Neural cell (in vitro differentiated cells): Measurements from ENCODE around the gene PPIL6. TPM values are rescaled to one million over a fixed set of nuclear protein-coding genes. Genes with fewer than 3 reads are reported as not detected.

Experiments
- H2AFZ ChIP-seq: fragments of 200-600, 300-800 bp; sonication (generic), shearing (Covaris generic); 2 replicates; pipeline ENCODE4 v1.6.0; 2014; ENCODE audit warnings: low read depth, mild to moderate bottlenecking, antibody characterized with exemption, low read length, moderate library complexity
- H3F3A ChIP-seq: fragments of 200-600 bp; shearing (Covaris generic); 2 replicates; pipeline ENCODE4 v1.6.1; 2016; ENCODE audit warnings: mild to moderate bottlenecking, moderate library complexity, mixed read lengths, antibody characterized with exemption, low read length; ENCODE audit not compliant: insufficient read depth, poor library complexity, severe bottlenecking
- H3K27ac ChIP-seq: fragments of 200-600, 300-800 bp; sonication (generic), shearing (Covaris generic); 2 replicates; pipeline ENCODE4 v1.5.1; 2014; ENCODE audit warnings: mild to moderate bottlenecking, low read length, moderate library complexity
- H3K27me3 ChIP-seq: fragments of 300-800, 200-600 bp; sonication (generic), shearing (Covaris generic); 2 replicates; pipeline ENCODE4 v1.6.0; 2014; ENCODE audit warnings: mild to moderate bottlenecking, low read depth, low read length, moderate library complexity; ENCODE audit not compliant: insufficient read depth
- H3K36me3 ChIP-seq: fragments of 300-800, 200-600 bp; sonication (generic), shearing (Covaris generic); 2 replicates; pipeline ENCODE4 v1.5.1; 2014; ENCODE audit warnings: mild to moderate bottlenecking, antibody characterized with exemption, low read length, moderate library complexity; ENCODE audit not compliant: insufficient read depth
- H3K4me2 ChIP-seq: fragments of 300-800, 200-600 bp; sonication (generic), shearing (Covaris generic); 2 replicates; pipeline ENCODE4 v1.6.0; 2014; ENCODE audit warnings: mild to moderate bottlenecking, low read length
- H3K4me3 ChIP-seq: fragments of 300-800, 200-600 bp; sonication (generic), shearing (Covaris generic); 2 replicates; pipeline ENCODE4 v1.5.1; 2014; ENCODE audit warnings: mild to moderate bottlenecking, low read length, moderate library complexity
- H3K79me2 ChIP-seq: fragments of 200-600 bp; shearing (Covaris generic); replicated peaks from 2 replicates; pipeline ENCODE4 v1.6.0; 2014; ENCODE audit warnings: mild to moderate bottlenecking, low read length, moderate library complexity; ENCODE audit not compliant: insufficient read depth
- H3K9ac ChIP-seq: fragments of 300-800, 200-600 bp; sonication (generic), shearing (Covaris generic); 2 replicates; pipeline ENCODE4 v1.6.1; 2016; ENCODE audit warnings: mild to moderate bottlenecking, low read length, mixed read lengths
- H3K9me2 ChIP-seq: fragments of 200-600 bp; shearing (Covaris generic); 2 replicates; pipeline ENCODE4 v1.6.1; 2016; ENCODE audit warnings: mild to moderate bottlenecking, low read length, mixed read lengths; ENCODE audit not compliant: insufficient read depth
- H3K9me3 ChIP-seq: fragments of 200-600, 300-800 bp; sonication (generic), shearing (Covaris generic); 2 replicates; pipeline ENCODE4 v1.6.1; 2016; ENCODE audit warnings: mild to moderate bottlenecking, mixed run types, low read length, moderate library complexity, mixed read lengths
- H4K20me1 ChIP-seq: fragments of 200-600 bp; shearing (Covaris generic); 2 replicates; pipeline ENCODE4 v1.6.1; 2016; ENCODE audit warnings: mild to moderate bottlenecking, mixed run types; ENCODE audit not compliant: insufficient read depth
- CTCF ChIP-seq: fragments of 450-650 bp; IDR thresholded peaks from 2 replicates; pipeline ENCODE4 v1.5.1; 2014; ENCODE audit warnings: antibody characterized with exemption, mild to moderate bottlenecking, moderate library complexity; ENCODE audit not compliant: poor library complexity, severe bottlenecking
- EP300 ChIP-seq: fragments of 450-650 bp; conservative IDR thresholded peaks from 2 replicates; pipeline ENCODE4 v1.6.1; 2014; ENCODE audit warnings: antibody characterized with exemption, mild to moderate bottlenecking, moderate library complexity; ENCODE audit not compliant: poor library complexity, severe bottlenecking
- EZH2 ChIP-seq: fragments of 200-600, 300-800 bp; shearing (Covaris generic), sonication (generic); IDR thresholded peaks from 2 replicates; pipeline ENCODE4 v1.6.1; 2014; ENCODE audit warnings: antibody characterized with exemption, low read length, borderline replicate concordance, mild to moderate bottlenecking; ENCODE audit not compliant: insufficient read depth, poor library complexity, severe bottlenecking
- MXI1 ChIP-seq: fragments of 450-650 bp; conservative IDR thresholded peaks from 2 replicates; pipeline ENCODE4 v1.6.1; 2014; ENCODE audit warnings: antibody characterized with exemption, mild to moderate bottlenecking; ENCODE audit not compliant: poor library complexity, severe bottlenecking
- POLR2AphosphoS5 ChIP-seq: IDR thresholded peaks from 2 replicates; pipeline ENCODE4 v1.6.1; 2012
- RAD21 ChIP-seq: fragments of 450-650 bp; conservative IDR thresholded peaks from 2 replicates; pipeline ENCODE4 v1.6.1; 2014; ENCODE audit warnings: antibody characterized with exemption, mild to moderate bottlenecking, moderate library complexity
- REST ChIP-seq: IDR thresholded peaks from 2 replicates; pipeline ENCODE4 v1.6.1; 2012; ENCODE audit warnings: borderline replicate concordance
- SMC3 ChIP-seq: fragments of 450-650 bp; conservative IDR thresholded peaks from 2 replicates; pipeline ENCODE4 v1.6.1; 2014; ENCODE audit warnings: antibody characterized with exemption, mild to moderate bottlenecking, moderate library complexity; ENCODE audit not compliant: poor library complexity
- TAF1 ChIP-seq: IDR thresholded peaks from 2 replicates; pipeline ENCODE4 v1.6.1; 2012; ENCODE audit warnings: low read depth
- polyA plus RNA-seq: library from polyadenylated mRNA; depleted of rRNA; stranded (reverse); fragments of >200 nt; gene quantifications from 2 replicates; pipeline ENCODE4 v1.2.3, GENCODE V29; 2014

Gene PPIL6
- polyA plus RNA-seq, 1 donor from 2014 or later, result 11.8 TPM

GRCh38 chr6:109343518-109343917, 96.9 kb downstream of the PPIL6 start (continued):
- TF ChIP-seq RAD21, result no peak

GRCh38 chr6:109342911-109343310, 97.5 kb downstream of the PPIL6 start:
- no peaks in the 10 kb centered on the region for H3K27me3 ChIP-seq
- H3K36me3 ChIP-seq, result no peaks in the 10 kb centered on the region
- no peak overlapping the region for H3K4me2 ChIP-seq
- H3K79me2 ChIP-seq, result no peaks in the 10 kb centered on the region
- TF ChIP-seq POLR2AphosphoS5, result no peak
- H4K20me1 ChIP-seq, result no peaks in the 10 kb centered on the region
- no peaks in the 10 kb centered on the region for H3K9me2 ChIP-seq
- no peaks in the 10 kb centered on the region for H3K9me3 ChIP-seq
- H2AFZ ChIP-seq, result no peak overlapping the region
- H3K9ac ChIP-seq, result no peak overlapping the region
- no peak overlapping the region for H3K27ac ChIP-seq
- H3F3A ChIP-seq, result no peaks in the 10 kb centered on the region
- no peak overlapping the region for H3K4me3 ChIP-seq

- H3K9me3 ChIP-seq, result no peaks in the 10 kb centered on the region
- H3K4me3 ChIP-seq, result no peak overlapping the region
- no peaks in the 10 kb centered on the region for H3F3A ChIP-seq
- H3K9ac ChIP-seq, result no peak overlapping the region
- no peak overlapping the region for H3K27ac ChIP-seq
- H3K27me3 ChIP-seq, result no peaks in the 10 kb centered on the region
- no peaks in the 10 kb centered on the region for H3K36me3 ChIP-seq
- H3K9me2 ChIP-seq, result no peaks in the 10 kb centered on the region
- TF ChIP-seq REST (no peak), POLR2AphosphoS5 (no peak), CTCF (no peak), TAF1 (no peak), EZH2 (no peak), RAD21 (no peak), EP300 (no peak), SMC3 (no peak), MXI1 (no peak)
- no peaks in the 10 kb centered on the region for H3K79me2 ChIP-seq
- H3K4me2 ChIP-seq, result no peak overlapping the region
- no peak overlapping the region for H2AFZ ChIP-seq
- no peaks in the 10 kb centered on the region for H4K20me1 ChIP-seq
Measured at GRCh38 chr6:109342506-109342905, 97.9 kb downstream of the PPIL6 start.
